H1 (cell line): ENCODE measurements around the gene SMARCE1. TPM values are rescaled to one million over a fixed set of nuclear protein-coding genes. Genes with fewer than 3 reads are reported as not detected.
"Not testable (repeated sequence)": the region's sequence is repeated elsewhere in the genome, so short reads cannot be mapped to it uniquely, and the experiment has no call there.

ENCODE experiments used
- CTCF ChIA-PET: fragments of 300-600 bp; sonication (Branson Sonifier 250); formaldehyde crosslinking; loops from one replicate; lab custom pipeline; 2021; ENCODE audit not compliant: partially characterized antibody; lab: Charles Lee
- POLR2A ChIA-PET: fragments of 300-600 bp; sonication (Branson Sonifier 250); formaldehyde crosslinking; loops from one replicate; lab custom pipeline; 2021; ENCODE audit warnings: inconsistent platforms; ENCODE audit not compliant: partially characterized antibody; lab: Charles Lee
- DNase-seq, 2 experiments: peaks; one replicate each; pipeline versions ENCODE4 v3.0.0 to v3.0.0-alpha.2; 2010 to 2022; ENCODE audit warnings: low spot score in 2 of 2, low read depth in 1 of 2, mixed read lengths in 1 of 2
- FAIRE-seq: peaks from 2 replicates; lab custom pipeline; 2011; peaks lifted over from hg19 to GRCh38; lab: Jason Lieb, UNC
- H2AFZ ChIP-seq: 2 replicates; pipeline ENCODE4 v1.8.1; 2012; ENCODE audit warnings: low read length, inconsistent platforms
- H2AK5ac ChIP-seq: 2 replicates; pipeline ENCODE4 v1.6.1; 2013; ENCODE audit warnings: low read depth, low read length
- H2BK120ac ChIP-seq: replicated peaks from 2 replicates; pipeline ENCODE3; 2013; ENCODE audit warnings: low read depth, low read length, inconsistent platforms
- H2BK12ac ChIP-seq: 2 replicates; pipeline ENCODE4 v1.6.1; 2013; ENCODE audit warnings: low read depth, low read length
- H2BK15ac ChIP-seq: 2 replicates; pipeline ENCODE4 v1.6.1; 2013; ENCODE audit warnings: low read length
- H2BK20ac ChIP-seq: 2 replicates; pipeline ENCODE4 v1.6.1; 2013; ENCODE audit warnings: low read length
- H2BK5ac ChIP-seq: 2 replicates; pipeline ENCODE4 v1.6.1; 2013; ENCODE audit warnings: low read depth, low read length
- H3K14ac ChIP-seq: 2 replicates; pipeline ENCODE4 v1.6.1; 2013; ENCODE audit warnings: inconsistent platforms; ENCODE audit not compliant: insufficient read length
- H3K18ac ChIP-seq: 2 replicates; pipeline ENCODE4 v1.6.1; 2013; ENCODE audit warnings: low read length; ENCODE audit errors: extremely low read depth
- H3K23ac ChIP-seq: 2 replicates; pipeline ENCODE4 v1.6.1; 2013; ENCODE audit warnings: inconsistent platforms; ENCODE audit not compliant: insufficient read length
- H3K23me2 ChIP-seq: 2 replicates; pipeline ENCODE4 v1.6.1; 2013; ENCODE audit warnings: low read depth, low read length
- H3K27ac ChIP-seq: 2 replicates; pipeline ENCODE4 v1.6.1; 2011; ENCODE audit warnings: low read depth, low read length, inconsistent platforms
- H3K27me3 ChIP-seq, 4 experiments: replicated peaks in 1 of 4; 1 replicate in 1 of 4; 2 replicates in 3 of 4; pipeline versions ENCODE4 v1.6.1 to v1.8.1; 2011 to 2013; ENCODE audit warnings: low read length in 3 of 4, mild to moderate bottlenecking in 3 of 4, inconsistent platforms in 2 of 4, mixed read lengths in 2 of 4, moderate library complexity in 1 of 4; ENCODE audit not compliant: control insufficient read depth in 3 of 4, insufficient read depth in 3 of 4; ENCODE audit errors: extremely low read depth in 1 of 4
- H3K36me3 ChIP-seq, 4 experiments: 2 replicates each; pipeline versions ENCODE4 v1.6.1 to v1.8.1; 2011 to 2013; ENCODE audit warnings: mild to moderate bottlenecking in 4 of 4, low read length in 3 of 4, moderate library complexity in 2 of 4, control low read depth in 1 of 4, inconsistent platforms in 1 of 4; ENCODE audit not compliant: insufficient read depth in 4 of 4, control insufficient read depth in 2 of 4
- H3K4ac ChIP-seq: replicated peaks from 2 replicates; pipeline ENCODE3; 2013; ENCODE audit warnings: low read length, low read depth, mixed read lengths, inconsistent platforms; ENCODE audit not compliant: insufficient read length
- H3K4me1 ChIP-seq, 4 experiments: replicated peaks in 1 of 4; 1 replicate in 1 of 4; 2 replicates in 3 of 4; pipeline versions ENCODE4 v1.6.1 to v1.8.1; 2011 to 2013; ENCODE audit warnings: low read length in 3 of 4, inconsistent platforms in 2 of 4, mixed read lengths in 1 of 4; ENCODE audit not compliant: insufficient read depth in 4 of 4, control insufficient read depth in 3 of 4
- H3K4me2 ChIP-seq, 2 experiments: 2 replicates each; pipeline versions ENCODE4 v1.6.1 to v1.8.1; 2011 to 2013; ENCODE audit warnings: low read depth in 2 of 2, low read length in 2 of 2, control low read depth in 1 of 2, inconsistent platforms in 1 of 2, mild to moderate bottlenecking in 1 of 2; ENCODE audit not compliant: insufficient read depth in 1 of 2
- H3K4me3 ChIP-seq, 4 experiments: fragments of 200-600, 300-600 bp in 1 of 4; sonication (generic), shearing (Covaris generic), sonication (Bioruptor Twin) in 1 of 4; 2 replicates each; pipeline versions ENCODE4 v1.5.1 to v1.8.1; 2011 to 2016; ENCODE audit warnings: low read length in 4 of 4, low read depth in 3 of 4, control low read depth in 2 of 4, inconsistent platforms in 2 of 4, mild to moderate bottlenecking in 2 of 4, mixed read lengths in 1 of 4, moderate library complexity in 1 of 4; ENCODE audit not compliant: insufficient read depth in 2 of 4; ENCODE audit errors: extremely low read depth in 1 of 4
- H3K56ac ChIP-seq: replicated peaks from 2 replicates; pipeline ENCODE3; 2013; ENCODE audit warnings: low read depth, mild to moderate bottlenecking, mixed read lengths, low read length, inconsistent platforms; ENCODE audit not compliant: insufficient read length
- H3K79me1 ChIP-seq: 2 replicates; pipeline ENCODE4 v1.6.1; 2013; ENCODE audit warnings: low read depth, low read length, control low read depth
- H3K79me2 ChIP-seq, 2 experiments: 2 replicates each; pipeline versions ENCODE4 v1.6.1 to v1.8.1; 2012 to 2013; ENCODE audit warnings: low read length in 2 of 2, mild to moderate bottlenecking in 2 of 2, inconsistent platforms in 1 of 2; ENCODE audit not compliant: insufficient read depth in 2 of 2, control insufficient read depth in 1 of 2
- H3K9ac ChIP-seq, 4 experiments: replicated peaks in 1 of 4; 1 replicate in 1 of 4; 2 replicates in 3 of 4; pipeline versions ENCODE4 v1.6.1 to v1.8.1; 2011 to 2013; ENCODE audit warnings: low read depth in 3 of 4, low read length in 3 of 4, control low read depth in 2 of 4, mild to moderate bottlenecking in 2 of 4, moderate library complexity in 2 of 4, inconsistent platforms in 1 of 4; ENCODE audit errors: extremely low read depth in 1 of 4
- H3K9me3 ChIP-seq, 2 experiments: 2 replicates each; pipeline versions ENCODE4 v1.6.1 to v1.8.1; 2012 to 2013; ENCODE audit warnings: mild to moderate bottlenecking in 2 of 2, moderate library complexity in 2 of 2, control low read depth in 1 of 2, inconsistent platforms in 1 of 2, low read depth in 1 of 2, low read length in 1 of 2, mixed read lengths in 1 of 2; ENCODE audit not compliant: insufficient read depth in 2 of 2
- H4K20me1 ChIP-seq, 2 experiments: replicated peaks in 1 of 2; 2 replicates each; pipeline versions ENCODE3 to v1.8.1; 2011 to 2013; ENCODE audit warnings: inconsistent platforms in 2 of 2, low read length in 2 of 2, mild to moderate bottlenecking in 1 of 2; ENCODE audit not compliant: insufficient read depth in 2 of 2, control insufficient read depth in 1 of 2
- H4K5ac ChIP-seq: 2 replicates; pipeline ENCODE4 v1.6.1; 2013; ENCODE audit warnings: low read length, low read depth, mixed read lengths, inconsistent platforms; ENCODE audit not compliant: insufficient read length
- H4K8ac ChIP-seq: 2 replicates; pipeline ENCODE4 v1.8.0; 2013; ENCODE audit warnings: mild to moderate bottlenecking, moderate library complexity, low read length, inconsistent platforms; ENCODE audit not compliant: insufficient read depth; ENCODE audit errors: extremely low read depth
- H4K91ac ChIP-seq: replicated peaks from 2 replicates; pipeline ENCODE3; 2013; ENCODE audit warnings: low read length, mixed read lengths, inconsistent platforms; ENCODE audit not compliant: insufficient read length
- WGBS, 2 experiments: shearing (Covaris generic) in 1 of 2; methylation state at CpG; one replicate each; pipeline versions ENCODE4 v1.1.6 to v1.1.7; 2013 to 2015; ENCODE audit warnings: low lambda C conversion rate in 2 of 2, mixed read lengths in 2 of 2, inconsistent platforms in 1 of 2, low coverage in 1 of 2, missing lambda C conversion rate in 1 of 2; ENCODE audit not compliant: insufficient replicate concordance in 2 of 2, insufficient coverage in 1 of 2, insufficient read length in 1 of 2; ENCODE audit errors: extremely low coverage in 1 of 2, missing lambda C conversion rate in 1 of 2; 5-methylcytosine and 5-hydroxymethylcytosine counted together
- polyA plus RNA-seq, 7 experiments: library from polyadenylated mRNA; depleted of rRNA in 3 of 7; stranded (reverse) in 5 of 7; unstranded in 2 of 7; fragments of >200 nt in 5 of 7; fragments of 200-250 nt in 2 of 7; gene quantifications; 1 replicate in 5 of 7; 2 replicates in 1 of 7; 4 replicates in 1 of 7; pipeline versions ENCODE4 v1.2.1 to v1.2.3, GENCODE V29; 2011 to 2013; ENCODE audit warnings: missing spikeins in 2 of 7, mixed read lengths in 2 of 7
- total RNA-seq: library from RNA; stranded (reverse); fragmentation: NEBNext Ultra II Directional; extraction: Animal tissue kit (Norgen Biotek cat#: 25700); gene quantifications from 2 replicates; pipeline ENCODE4 v1.2.1, GENCODE V29; 2021

SMARCE1 gene
- total and polyA plus RNA-seq, 2 of the 8 experiments (the other 6 are each of a cell fraction or from before 2014, with no cell fraction given) = 30.7 to 131 TPM

- H3K9ac ChIP-seq, H3K14ac ChIP-seq, H4K91ac ChIP-seq, POLR2A ChIA-PET, H2AFZ ChIP-seq, H2BK15ac ChIP-seq, FAIRE-seq, H3K56ac ChIP-seq, H3K9me3 ChIP-seq, H2AK5ac ChIP-seq, H3K4ac ChIP-seq, H3K23me2 ChIP-seq, H3K4me2 ChIP-seq, H3K4me1 ChIP-seq, H2BK120ac ChIP-seq, H4K8ac ChIP-seq, H4K20me1 ChIP-seq, H3K4me3 ChIP-seq, H2BK5ac ChIP-seq, H3K36me3 ChIP-seq, H3K18ac ChIP-seq, H3K79me2 ChIP-seq, H2BK20ac ChIP-seq, CTCF ChIA-PET, DNase-seq, H3K27ac ChIP-seq, H2BK12ac ChIP-seq, H3K79me1 ChIP-seq, H4K5ac ChIP-seq, H3K27me3 ChIP-seq, H3K23ac ChIP-seq: not testable (repeated sequence)
- WGBS, 2 experiments = 84% methylated on average over 2 of the region's 2 CpGs; no CpG with 5 or more reads in 1 of the 2 experiments
Measured at GRCh38 chr17:40584950-40585349, 62.7 kb downstream of the SMARCE1 start.
